DMS53 (cell line): ENCODE results near the gene WDR5.
"Not testable (repeated sequence)": the region's sequence is repeated elsewhere in the genome, so short reads cannot be mapped to it uniquely, and the experiment has no call there.

Source experiments
- DNase-seq: peaks from one replicate; lab custom pipeline; 2025; lab: John Stamatoyannopoulos, UW

The WDR5 gene

DNA sequence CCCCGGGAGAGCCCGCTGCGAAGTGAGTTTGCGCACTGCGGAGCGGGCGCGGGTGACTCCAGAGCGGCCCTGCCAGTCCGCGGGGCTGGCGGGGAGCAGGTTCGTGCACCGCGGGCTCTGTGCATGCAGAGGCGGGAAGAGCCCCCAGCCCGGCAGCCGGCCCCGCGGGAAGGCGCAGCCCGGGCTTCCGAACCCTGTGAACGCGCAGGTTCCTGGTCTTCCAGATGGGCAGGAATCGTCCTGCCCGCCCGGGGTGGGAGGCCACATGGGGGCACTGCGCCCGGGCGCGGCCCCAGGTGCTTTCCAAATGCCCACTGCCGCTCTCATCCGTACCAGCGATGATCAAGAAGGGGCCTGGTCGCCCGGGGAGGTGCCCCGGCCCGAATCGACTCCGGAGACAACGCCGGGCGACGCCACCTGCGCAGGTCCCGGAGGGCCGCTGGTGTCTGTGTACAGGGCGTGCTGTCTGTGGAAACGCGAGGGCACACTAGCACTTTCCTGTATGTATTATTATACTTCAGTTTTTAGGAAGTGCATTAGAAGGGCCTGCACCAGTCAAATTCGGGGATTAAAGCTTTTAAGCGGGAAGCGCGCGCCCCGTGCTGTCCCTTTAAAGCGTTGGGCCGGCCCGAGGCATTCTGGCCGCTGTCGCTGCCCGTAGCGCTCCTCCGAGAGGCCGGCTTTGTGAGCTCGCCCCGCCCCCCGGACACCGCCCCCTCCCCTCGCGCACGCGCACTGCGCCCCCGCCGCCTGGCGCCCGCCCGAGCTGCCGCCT, at the start of gene WDR5:
TSS of gene WDR5 (plus strand) at position 740 of the 775 bp plus-strand sequence. CDS start 3,796 bp downstream, outside the sequence.
- peak; percentile 95 for DNase-seq

DNA sequence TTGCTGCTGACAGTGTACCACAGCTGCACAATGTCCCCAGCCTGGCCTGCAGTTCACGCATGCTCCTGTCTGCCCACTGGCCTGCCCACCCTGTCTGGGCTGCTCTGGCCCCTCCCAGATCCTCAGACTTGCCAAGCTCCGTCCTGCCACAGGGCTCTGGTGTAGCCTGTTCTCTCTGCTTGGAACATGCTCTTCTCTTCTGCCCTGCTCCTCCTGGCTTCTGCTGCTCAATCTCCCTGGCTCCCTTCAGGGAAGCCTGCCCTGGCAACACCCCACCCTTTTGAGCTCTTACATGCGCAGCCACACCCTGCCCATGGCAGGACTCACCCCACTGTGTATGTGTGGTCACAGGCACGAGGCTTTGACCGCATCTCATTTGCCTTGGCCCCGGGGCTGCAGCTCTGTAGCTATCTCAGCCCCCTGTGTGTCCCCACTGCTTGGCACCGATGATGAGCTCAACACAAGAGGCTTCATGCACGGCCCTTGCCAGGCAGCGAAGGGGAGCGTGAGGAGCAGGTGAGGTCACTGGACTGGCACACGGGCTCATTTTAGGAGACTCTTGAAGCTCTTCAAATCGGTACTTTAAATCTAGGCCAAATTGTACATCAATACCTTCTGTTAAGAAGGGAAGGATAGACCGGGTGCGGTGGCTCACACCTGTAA, 47.7 kb upstream of the WDR5 start:
- DNase-seq = no peak

DNA sequence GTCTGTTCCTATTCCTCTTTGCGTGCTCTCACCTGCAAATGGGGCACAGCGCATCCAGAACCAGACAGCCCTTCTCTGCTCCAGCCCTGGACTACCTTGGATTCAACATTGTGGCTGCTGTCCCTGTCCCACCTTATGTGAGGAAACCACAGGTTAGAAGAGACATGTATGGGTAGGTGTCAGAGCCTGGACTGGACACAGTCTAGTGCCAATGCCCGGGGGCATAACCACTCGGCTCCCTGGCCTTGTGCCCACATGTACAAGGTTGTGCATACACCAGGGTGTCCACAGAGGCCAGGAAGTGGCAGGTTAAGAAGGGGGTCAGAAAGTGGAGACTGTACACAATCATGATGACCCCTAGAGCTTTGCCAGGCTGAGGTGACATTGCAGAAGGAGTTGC, 45.9 kb upstream of the WDR5 start:
- DNase-seq = no peak

DNA sequence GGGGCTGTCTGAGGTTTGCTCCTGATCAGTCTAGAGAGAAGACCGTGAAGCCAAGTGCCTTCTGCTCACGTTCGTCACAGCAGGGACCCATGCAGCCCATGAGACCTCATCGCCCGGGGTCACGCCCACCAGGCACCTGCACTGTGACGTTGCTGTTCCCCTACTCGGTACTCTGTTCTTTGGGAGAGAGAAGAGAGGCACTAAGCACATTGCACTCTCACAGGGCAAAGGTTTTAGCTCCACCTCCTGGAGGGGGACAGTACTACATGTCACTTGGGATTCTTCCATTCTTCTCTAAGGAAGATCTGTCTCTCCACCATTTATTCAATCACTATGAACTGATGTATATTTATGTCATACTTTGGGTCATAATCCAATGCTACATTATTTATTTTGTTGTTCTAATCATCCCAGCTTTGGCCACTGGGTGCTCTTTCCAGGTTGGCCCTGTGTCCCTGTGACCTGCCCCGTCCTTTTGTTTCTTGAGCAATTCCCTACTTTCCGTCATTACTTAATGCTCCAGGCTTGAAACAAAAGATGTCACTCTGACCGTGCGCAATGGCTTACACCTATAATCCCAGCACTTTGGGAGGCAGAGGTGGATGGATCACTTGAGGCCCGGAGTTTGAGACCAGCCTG, 36.6 kb upstream of the WDR5 start:
- DNase-seq = peak; percentile 83

DNA sequence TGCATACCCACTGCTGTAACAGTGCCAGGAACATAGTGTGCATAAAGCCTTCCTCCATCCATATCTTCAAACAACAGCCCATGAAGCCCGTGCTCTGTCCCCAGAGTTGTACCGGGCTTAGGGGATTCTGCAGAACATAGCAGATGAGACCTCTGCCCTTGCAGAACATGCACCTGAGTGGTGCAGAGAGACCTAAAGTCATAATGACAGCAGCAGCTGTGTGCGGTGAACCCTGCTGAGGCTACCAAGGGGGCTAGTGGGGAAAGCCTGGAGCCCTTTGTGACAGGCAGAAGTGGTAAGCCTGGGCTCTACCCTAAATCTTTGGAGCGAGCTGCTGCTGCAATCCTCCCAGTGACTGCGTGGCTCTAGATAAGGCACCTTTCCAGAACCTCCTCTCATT, 35.8 kb upstream of the WDR5 start:
- no peak for DNase-seq

DNA sequence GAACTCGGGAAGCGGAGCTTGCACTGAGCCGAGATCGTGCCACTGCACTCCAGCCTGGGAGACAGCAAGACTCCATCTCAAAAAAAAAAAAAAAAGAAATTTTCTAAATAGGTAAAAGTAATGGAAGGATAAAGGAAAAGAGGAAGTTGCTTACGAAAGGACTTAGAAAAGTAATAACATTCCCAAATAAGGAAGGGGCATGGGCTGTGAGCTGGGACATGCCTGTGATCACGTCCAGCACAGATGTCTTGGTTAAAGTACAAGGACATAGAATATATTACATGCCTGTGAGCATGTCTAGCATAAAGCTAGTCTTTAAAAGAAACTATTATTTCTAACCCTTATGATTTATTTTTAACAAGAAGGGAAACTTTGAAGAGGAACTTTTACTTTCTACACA, 34.7 kb upstream of the WDR5 start:
- not testable (repeated sequence) for DNase-seq

DNA sequence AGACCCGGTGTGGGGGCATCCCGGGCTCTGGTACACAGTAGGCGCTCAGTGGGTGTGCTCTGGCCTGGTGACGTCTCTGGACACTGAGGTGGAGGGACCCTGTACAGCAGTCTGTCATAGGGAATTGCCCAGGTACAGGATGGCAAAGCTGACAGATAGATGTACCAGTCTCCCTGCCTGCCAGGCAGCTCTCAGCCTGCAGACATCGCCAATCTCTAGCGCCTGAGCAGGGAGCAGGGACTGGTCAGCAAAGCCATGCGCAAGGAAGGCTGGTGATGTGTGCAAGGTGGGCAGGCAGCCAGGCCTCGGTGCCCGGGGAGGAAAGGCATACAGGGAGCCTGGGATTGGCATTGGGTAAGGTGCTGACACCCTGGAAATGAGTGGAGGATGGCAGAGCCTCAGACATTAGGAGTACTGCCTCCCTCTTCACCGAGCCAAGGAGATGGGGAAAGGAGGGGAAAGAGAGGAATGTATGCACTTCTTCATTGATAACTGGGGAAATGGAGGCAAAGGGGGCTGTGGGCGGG, 34.2 kb upstream of the WDR5 start:
- DNase-seq = no peak

DNA sequence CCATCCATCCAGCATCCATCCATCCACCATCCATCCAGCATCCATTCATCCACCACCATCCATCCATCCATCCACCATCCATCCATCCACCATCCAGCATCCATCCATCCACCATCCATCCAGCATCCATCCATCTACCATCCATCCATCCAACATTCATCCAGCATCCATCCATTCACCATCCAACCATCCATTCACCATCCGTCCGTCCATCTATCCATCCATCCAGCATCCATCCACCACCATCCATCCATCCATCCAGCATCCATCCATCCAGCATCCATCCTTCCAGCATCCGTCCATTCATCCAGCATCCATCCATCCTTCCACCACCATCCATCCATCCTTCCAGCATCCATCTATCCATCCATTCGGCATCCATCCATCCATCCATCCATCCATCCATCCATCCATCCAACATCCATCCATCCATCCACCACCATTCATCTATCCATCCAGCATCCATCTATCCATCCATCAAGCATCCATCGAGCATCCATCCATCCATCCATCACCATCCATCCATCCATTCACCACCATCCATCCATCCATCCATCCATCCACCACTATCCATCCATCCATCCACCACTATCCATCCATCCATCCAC, 32.4 kb upstream of the WDR5 start:
- DNase-seq = no peak

DNA sequence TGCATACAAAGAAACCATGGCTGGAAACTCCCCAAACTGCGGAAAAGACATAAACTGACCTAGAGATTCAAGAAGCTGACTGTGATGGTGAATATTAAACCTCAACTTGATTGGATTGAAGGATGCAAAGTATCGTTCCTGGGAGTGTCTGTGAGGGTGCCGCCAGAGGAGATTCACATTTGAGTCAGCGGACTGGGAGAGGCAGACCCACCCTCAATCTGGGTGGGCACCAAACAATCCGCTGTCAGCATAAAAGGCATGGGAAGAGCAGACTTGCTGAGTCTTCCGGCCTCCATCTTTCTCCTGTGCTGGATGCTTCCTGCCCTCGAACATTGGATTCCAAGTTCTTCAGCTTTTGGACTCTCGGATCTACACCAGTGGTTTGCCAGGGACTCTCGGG, 24.8 kb upstream of the WDR5 start:
- DNase-seq = no peak

DNA sequence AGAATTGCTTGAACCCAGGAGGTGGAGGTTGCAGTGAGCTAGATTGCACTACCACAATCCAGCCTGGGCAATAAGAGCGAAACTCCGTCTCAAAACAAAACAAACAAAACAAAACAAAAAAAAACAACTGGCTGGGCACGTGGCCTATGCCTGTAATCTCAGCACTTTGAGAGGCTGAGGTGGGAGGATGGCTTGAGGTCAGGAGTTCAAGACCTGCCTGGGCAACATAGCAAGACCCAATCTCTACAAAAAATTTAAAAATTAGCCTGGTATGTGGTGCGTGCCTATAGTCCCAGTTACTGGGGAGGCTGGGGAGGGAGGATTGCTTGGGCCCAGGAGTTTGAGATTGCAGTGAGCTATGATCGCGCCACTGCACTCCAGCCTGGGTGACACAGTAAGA, 23.3 kb upstream of the WDR5 start:
- no peak for DNase-seq

DNA sequence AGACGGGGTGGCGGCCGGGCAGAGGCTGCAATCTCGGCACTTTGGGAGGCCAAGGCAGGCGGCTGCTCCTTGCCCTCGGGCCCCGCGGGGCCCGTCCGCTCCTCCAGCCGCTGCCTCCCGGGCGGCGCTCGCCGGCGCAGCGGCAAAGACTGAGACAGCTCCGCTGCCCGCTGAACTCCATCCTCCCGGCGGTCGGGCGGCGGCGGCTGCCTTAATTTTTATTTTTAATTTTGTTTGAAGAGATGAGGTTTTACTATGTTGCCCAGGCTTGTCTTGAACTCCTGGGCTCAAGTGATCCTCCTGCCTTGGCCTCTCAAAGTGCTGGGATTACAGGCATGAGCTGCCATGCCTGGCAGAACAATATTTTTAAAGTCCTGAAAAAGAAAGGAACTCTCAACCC, 16.9 kb upstream of the WDR5 start:
- DNase-seq = not testable (repeated sequence)

DNA sequence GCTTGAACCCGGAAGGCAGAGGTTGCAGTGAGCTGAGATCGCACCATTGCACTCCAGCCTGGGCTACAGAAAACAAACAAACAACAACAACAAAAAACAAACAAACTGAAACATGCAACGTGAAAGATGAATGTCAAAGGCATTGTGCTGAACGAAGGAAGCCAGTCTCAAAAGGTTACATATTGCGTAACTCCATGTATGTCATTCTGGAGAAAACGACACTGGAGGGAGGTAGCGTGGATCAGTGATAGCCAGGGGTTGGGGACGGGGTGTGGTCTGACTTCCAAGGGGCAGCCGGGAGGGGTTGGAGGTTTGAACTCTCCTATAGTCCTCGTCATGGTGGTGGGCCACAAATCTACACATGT, 12.1 kb upstream of the WDR5 start:
- DNase-seq = no peak

DNA sequence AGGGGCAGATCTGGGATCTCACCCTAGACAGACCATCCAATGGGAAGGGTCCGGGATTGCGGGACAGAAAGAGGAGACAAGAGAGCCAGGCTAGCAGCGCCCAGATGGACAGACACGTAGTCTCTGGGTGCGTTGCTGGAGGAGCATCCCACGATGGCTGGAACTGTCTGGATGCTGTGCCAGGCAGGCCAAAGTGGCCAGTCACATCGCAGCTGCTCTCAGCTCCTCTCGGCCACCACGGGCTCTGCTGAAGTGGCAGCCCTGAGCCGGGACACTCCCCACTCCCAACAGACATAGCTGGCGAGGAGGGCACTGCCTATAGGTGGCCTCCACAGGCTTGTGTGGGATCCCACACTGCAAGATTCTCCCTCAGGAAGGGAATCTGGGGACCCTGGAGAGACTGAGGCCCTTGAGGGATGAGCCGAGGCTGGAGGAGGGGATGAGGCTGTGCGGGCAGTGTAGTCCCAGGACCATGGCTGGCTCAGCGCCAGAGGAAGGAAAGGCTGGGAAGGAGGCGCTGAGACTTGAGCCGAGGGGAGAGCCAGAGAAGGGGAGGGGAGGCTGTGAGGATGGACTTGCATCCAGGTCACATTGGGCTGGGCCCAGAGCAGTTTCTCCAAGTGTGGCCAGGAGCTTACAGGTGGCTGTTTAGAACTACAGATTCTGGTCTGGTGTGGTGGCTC, 10.3 kb upstream of the WDR5 start:
- peak; percentile 37 for DNase-seq

DNA sequence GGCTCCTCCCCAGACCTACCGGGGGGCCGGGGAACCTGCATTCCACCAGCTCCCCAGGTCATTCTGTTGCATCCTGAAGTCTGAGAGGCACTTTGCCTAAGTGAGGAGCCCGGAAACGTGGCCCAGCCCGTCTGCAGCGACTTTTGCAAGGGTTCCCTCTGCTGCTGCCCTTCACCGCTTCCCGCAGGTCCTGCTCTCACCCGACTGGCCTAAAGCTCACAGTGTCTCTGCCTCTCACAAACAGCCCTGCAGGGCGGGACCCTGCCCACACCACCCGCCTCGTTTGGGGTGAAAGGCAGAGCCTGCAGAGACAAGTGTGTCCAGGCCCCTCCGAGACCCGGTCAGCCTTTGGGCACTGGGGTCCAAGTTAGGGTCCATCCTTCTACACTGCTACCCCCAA, 9.5 kb upstream of the WDR5 start:
- DNase-seq = no peak

DNA sequence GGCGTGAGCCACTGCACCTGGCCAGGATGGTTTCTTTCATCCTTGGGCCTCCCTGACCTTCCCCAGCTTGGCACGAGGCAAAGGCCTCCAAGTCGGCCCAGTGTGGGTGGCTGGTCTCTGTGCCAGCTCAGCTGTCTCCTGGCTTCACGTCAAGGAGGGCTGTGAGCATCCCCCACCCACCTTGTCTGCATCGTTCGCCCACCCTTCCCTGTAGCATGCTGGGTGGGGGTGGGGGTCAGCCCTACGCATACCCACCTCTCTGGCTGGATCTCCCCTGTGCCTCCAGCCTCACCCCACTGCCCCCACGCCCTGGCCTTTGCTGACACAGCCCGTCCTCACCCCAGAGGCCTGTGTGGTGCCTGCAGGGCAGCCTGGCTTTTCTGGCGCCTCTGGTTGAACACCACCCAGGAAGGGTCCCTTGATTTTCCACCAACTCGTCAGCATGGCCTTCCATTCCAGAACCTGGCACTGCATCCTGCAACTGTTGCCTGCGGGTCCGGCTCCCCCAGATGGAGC, 8.8 kb upstream of the WDR5 start:
- no peak for DNase-seq

DNA sequence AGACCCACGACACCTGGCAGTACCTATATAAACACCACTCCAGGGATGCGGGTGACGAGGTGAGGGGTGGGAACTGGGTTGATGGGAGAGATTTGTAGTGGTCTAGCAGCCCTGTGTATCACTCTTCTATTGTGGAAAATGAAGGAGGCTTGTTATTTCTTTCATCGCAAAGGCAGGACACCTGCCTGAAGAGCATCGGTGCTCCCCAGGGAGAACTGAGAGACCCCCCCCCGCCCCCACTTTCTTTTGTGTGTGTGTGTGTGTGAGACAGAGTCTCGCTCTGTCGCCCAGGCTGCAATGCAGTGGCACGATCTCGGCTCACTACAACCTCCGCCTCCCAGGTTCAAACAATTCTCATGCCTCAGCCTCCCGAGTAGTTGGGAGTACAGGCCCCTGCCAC, 8.3 kb upstream of the WDR5 start:
- no peak for DNase-seq

DNA sequence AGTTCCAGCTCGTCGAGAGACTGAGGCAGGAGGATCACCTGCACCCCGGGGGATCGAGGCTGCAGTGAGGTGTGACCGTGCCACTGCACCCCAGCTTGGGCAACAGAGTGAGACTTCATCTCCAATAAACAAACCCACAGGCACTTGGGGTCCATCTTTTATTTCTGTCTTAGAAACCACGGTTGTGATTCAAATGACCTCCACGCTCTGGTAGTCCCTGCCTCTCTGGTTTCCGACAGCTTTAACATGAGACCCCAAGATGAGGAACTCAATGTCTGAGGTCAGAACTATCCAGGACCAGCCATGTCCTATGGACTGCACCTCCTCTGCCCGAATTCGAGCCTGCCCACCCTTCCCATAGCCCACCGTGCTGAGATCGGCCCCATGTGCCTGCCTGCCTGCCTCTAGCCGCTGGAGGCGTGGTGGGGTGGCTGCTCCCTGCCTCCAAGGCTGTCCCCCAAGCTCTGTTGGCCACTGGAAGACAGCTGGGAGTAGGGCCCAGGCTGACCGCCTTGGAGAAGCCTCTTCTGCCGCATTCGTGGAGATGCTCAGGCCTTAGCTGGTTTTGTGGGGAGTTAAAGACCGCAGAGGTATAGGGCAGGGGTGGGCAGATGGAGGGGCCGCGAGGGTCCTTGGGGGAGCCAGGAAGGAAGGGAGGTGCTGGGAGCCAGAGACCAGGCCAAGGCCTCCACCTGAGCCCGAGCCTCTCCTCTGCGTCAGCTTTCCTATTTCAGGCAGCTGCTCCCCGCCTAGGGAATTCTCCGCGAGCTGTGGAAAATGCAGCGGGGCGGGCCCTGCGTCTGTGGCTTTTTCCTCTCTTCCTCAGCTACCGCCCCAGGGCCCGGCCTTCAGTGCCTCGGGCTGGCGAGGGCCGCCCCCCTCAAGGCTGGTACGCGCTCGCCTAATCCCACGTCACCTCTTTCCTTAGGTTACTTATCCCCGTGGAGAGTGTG, 6.9 kb upstream of the WDR5 start:
- no peak for DNase-seq

DNA sequence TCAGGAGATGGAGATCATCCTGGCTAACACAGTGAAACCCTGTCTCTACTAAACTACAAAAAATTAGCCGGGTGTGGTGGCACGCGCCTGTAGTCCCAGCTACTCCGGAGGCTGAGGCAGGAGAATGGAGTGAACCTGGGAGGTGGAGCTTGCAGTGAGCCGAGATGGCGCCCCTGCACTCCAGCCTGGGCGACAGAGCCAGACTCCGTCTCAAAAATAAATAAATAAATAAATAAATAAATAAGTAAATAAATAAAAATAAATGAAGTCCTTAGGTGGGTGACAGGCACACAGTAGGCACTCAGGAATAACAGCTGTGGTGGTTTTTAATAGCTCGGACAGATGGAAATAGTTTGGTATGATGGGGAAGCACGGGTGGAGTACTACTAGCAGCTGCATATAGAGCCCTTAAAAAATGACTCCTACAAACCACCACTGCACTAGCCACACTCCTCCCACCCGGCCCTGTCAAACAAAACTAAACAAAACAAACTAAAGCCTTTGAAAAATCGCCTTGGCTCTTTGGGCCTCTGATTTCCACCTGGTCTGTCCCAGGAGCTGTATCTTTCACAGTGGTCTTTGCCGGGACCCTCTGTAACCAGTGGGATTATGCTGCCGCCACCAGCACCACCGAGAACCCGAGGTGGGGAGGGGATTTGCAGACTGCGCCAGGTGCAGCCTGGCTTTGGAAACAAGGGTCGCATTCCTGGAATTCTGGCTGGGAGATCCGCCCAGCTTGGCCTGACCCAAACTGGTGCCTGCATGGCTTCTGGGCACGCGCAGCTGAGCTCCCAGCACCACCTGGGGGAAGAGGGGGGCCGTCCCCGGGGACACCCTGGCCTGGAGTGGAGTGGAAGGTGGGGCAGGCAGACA, 5.1 kb upstream of the WDR5 start:
- DNase-seq = peak; percentile 57

DNA sequence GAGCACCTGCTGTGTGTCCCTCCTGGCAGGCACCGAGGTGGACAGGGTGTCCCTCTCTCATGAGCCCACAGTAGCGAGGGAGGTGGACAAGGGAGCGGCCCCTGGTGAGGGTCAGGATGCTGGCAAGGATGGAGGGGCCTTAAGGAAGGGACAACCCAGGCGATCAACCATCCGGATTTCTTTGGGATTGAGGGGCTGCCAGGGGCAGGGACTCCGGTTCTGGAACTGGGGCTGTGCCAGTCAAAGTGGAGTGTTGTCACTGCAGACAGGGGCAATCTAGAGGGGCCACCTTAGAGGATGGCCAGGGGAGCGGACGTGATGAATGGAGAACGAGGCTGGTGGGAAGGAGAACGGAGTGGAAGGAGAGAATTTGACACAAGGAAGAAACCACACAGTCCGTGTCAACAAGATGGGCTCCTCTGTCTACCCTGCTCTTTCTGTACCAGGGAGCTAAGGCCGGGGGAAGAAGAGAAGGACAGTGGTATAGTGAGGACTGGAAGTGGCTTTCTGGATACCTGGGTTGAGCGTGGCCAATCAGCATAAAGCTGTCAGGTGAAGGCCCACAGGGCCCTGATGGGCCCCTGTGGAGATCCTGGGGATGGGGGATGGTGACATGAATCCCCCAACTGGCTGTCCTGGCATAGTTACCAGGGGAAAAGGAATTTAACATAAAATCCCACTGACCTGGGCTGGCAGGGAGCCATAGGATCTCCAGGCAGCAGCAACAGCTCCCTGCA, 4.2 kb upstream of the WDR5 start:
- DNase-seq = no peak
